ENCODE measurements around the gene RAB15.

DNA sequence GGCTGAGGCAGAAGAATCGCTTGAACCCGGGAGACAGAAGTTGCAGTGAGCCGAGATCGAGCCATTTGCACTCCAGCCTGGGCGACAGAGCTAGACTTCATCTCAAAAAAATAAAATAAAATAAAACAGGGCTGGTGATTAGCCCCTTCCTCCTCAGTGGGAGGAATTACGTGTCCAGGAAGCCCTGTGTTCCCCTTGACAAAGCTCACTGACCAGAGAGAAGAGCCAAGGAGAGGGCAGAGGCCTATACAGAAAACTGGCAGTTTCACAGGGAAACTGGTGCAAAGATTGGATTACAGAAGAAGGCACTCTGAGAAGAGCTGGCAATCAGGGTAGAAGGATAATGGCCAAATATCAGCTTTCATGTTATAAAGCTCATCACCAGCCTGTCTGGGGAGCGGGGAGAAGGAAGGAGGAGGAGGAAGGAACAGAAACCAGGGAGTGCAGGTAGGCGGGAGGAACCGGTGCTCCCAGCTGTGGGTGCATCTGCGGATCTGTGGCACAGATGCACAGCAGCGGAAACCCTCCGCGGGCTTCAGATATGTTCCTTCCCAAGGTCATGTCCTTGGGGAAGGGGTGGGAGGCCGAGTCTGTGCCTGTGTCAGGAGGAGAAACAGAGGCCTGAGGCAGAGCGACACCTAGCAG, 6.7 kb downstream of the RAB15 start:
- TF ChIP-seq, protein P1, sequence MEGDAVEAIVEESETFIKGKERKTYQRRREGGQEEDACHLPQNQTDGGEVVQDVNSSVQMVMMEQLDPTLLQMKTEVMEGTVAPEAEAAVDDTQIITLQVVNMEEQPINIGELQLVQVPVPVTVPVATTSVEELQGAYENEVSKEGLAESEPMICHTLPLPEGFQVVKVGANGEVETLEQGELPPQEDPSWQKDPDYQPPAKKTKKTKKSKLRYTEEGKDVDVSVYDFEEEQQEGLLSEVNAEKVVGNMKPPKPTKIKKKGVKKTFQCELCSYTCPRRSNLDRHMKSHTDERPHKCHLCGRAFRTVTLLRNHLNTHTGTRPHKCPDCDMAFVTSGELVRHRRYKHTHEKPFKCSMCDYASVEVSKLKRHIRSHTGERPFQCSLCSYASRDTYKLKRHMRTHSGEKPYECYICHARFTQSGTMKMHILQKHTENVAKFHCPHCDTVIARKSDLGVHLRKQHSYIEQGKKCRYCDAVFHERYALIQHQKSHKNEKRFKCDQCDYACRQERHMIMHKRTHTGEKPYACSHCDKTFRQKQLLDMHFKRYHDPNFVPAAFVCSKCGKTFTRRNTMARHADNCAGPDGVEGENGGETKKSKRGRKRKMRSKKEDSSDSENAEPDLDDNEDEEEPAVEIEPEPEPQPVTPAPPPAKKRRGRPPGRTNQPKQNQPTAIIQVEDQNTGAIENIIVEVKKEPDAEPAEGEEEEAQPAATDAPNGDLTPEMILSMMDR (IDR thresholded peaks at IDR 0.05; ENCODE audit: low read length), result no peak
- TF ChIP-seq EZH2 (optimal IDR thresholded peaks at IDR 0.05; ENCODE audit: low read depth, low read length) (no peak), EZH2phosphoT487 (IDR thresholded peaks at IDR 0.05; ENCODE audit: low read length) (no peak)
